ENCODE data around the gene CENPX.

The CENPX gene

GRCh38 chr17:82050152-82050760 is 27.6 kb upstream of the CENPX start:
- TF ChIP-seq ZFP30 (CRISPR knock-in tag; IDR thresholded peaks at IDR 0.05) (no peak), TOX (CRISPR knock-in tag; IDR thresholded peaks at IDR 0.05; ENCODE audit: borderline replicate concordance) (no peak), ZC3H10 (CRISPR knock-in tag; IDR thresholded peaks at IDR 0.05) (no peak), BACH2 (CRISPR knock-in tag; IDR thresholded peaks at IDR 0.05; ENCODE audit: borderline replicate concordance) (no peak), ZNF70 (CRISPR knock-in tag; IDR thresholded peaks at IDR 0.05) (no peak), CREB5 (CRISPR knock-in tag; IDR thresholded peaks at IDR 0.05; ENCODE audit: low read depth) (no peak), TCF4 (CRISPR knock-in tag; IDR thresholded peaks at IDR 0.05; ENCODE audit: borderline replicate concordance) (no peak), RARB (CRISPR knock-in tag; IDR thresholded peaks at IDR 0.05) (no peak), ESRRG (CRISPR knock-in tag; IDR thresholded peaks at IDR 0.05) (no peak), PATZ1 (CRISPR knock-in tag; IDR thresholded peaks at IDR 0.05; ENCODE audit: borderline replicate concordance) (no peak), ZNF8 (CRISPR knock-in tag; IDR thresholded peaks at IDR 0.05) (no peak), SNAI2 (CRISPR knock-in tag; IDR thresholded peaks at IDR 0.05) (no peak), CSDC2 (CRISPR knock-in tag; IDR thresholded peaks at IDR 0.05) (no peak), GLIS3 (CRISPR knock-in tag; IDR thresholded peaks at IDR 0.05) (no peak)
- ATAC-seq = no peak

GRCh38 chr17:82049521-82049971 is 26.9 kb upstream of the CENPX start:
- no peak for TF ChIP-seq ZFP3 (CRISPR knock-in tag; IDR thresholded peaks at IDR 0.05)
- no peak for TF ChIP-seq TCF4 (CRISPR knock-in tag; IDR thresholded peaks at IDR 0.05; ENCODE audit: borderline replicate concordance)
- no peak for TF ChIP-seq ZNF8 (CRISPR knock-in tag; IDR thresholded peaks at IDR 0.05)
- no peak for TF ChIP-seq ESRRG (CRISPR knock-in tag; IDR thresholded peaks at IDR 0.05)
- TF ChIP-seq PPARA (CRISPR knock-in tag; IDR thresholded peaks at IDR 0.05; ENCODE audit: borderline replicate concordance) = no peak
- no peak for TF ChIP-seq GLIS3 (CRISPR knock-in tag; IDR thresholded peaks at IDR 0.05)
- no peak for TF ChIP-seq PATZ1 (CRISPR knock-in tag; IDR thresholded peaks at IDR 0.05; ENCODE audit: borderline replicate concordance)
- TF ChIP-seq TSHZ2 (CRISPR knock-in tag; IDR thresholded peaks at IDR 0.05) = no peak
- TF ChIP-seq CSRNP3 (CRISPR knock-in tag; IDR thresholded peaks at IDR 0.05) = no peak
- TF ChIP-seq CREB5 (CRISPR knock-in tag; IDR thresholded peaks at IDR 0.05; ENCODE audit: low read depth) = no peak
- ATAC-seq = no peak

GRCh38 chr17:82049106-82049505 is 26.4 kb upstream of the CENPX start:
- ATAC-seq = no peak
- no peak for TF ChIP-seq CSRNP3 (CRISPR knock-in tag; IDR thresholded peaks at IDR 0.05)
